GM12892 (cell line): ENCODE measurements around the gene GREB1.

ENCODE experiments used
- POLR2A ChIP-seq: IDR thresholded peaks from 2 replicates; pipeline ENCODE4 v1.6.1; 2011; ENCODE audit warnings: low read depth, low read length, control low read depth
- POLR2AphosphoS5 ChIP-seq: IDR thresholded peaks from 2 replicates; pipeline ENCODE4 v1.6.1; 2011; ENCODE audit warnings: low read depth, low read length, control low read depth

DNA sequence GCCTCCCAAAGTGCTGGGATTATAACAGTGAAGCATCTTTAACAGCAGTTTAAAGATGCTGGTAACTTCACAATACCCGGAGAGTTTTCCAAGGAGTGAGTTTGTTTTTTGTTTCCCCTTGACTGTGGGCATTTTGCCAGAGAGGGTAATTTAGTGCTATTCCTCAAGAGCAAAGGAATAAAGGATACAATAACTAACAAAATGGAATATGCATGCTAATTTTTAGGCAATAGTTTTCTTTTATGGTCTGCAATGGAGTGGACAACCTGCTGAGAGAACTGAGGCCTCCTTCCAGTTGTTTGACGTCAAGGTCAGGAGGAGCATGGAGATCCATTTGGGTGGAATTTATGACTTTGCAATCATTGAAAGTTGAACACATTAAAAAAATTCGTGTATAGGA, 15.9 kb upstream of the GREB1 start:
- no peak for TF ChIP-seq POLR2A
- no peak for TF ChIP-seq POLR2AphosphoS5
